ENCODE results near the gene BPIFB3. TPM values are rescaled to one million over a fixed set of nuclear protein-coding genes. Genes with fewer than 3 reads are reported as not detected.

Gene BPIFB3
- total RNA-seq, 1 experiment from 2014 or later, result not detected

- Histone ChIP-seq H3K27ac (ENCODE audit: low read length) (no peak overlapping the region), H3K9me3 (ENCODE audit: control insufficient read depth, insufficient read depth, low read depth, low read length) (no peaks in the 10 kb centered on the region), H3K27me3 (ENCODE audit: control insufficient read depth, insufficient read depth, low read length) (no peaks in the 10 kb centered on the region), H3K4me3 (ENCODE audit: low read depth in 2 of 2, low read length in 2 of 2) (no peak overlapping the region), H3K4me1 (ENCODE audit: control insufficient read depth, insufficient read depth, low read length) (no peaks in the 10 kb centered on the region; the same call in 1 of the 2 replicates), H3K36me3 (ENCODE audit: control insufficient read depth, insufficient read depth, low read length) (no peaks in the 10 kb centered on the region)
- ChIA-PET CTCF (interaction anchor here (0.6 kb wide), 1 partner anchor 118 kb away, joined by 4 read pairs; no protein-coding TSS in a partner anchor), POLR2A (no interaction called here)
- no peak for TF ChIP-seq SIN3A (IDR thresholded peaks at IDR 0.05; ENCODE audit: borderline replicate concordance, insufficient read depth, low read depth, low read length)
- TF ChIP-seq TCF7L2 (IDR thresholded peaks at IDR 0.05; ENCODE audit: low read depth, low read length), result no peak
- TF ChIP-seq CTCF (IDR thresholded peaks at IDR 0.05), result no peak
- TF ChIP-seq REST (IDR thresholded peaks at IDR 0.05; ENCODE audit: insufficient read depth in 1 of 2, low read depth in 2 of 2, low read length in 1 of 2), result no peak
- TF ChIP-seq POLR2AphosphoS5 (IDR thresholded peaks at IDR 0.05; ENCODE audit: low read depth, low read length), result no peak
- no peak for DNase-seq (ENCODE audit: low read depth, low spot score)
- intact Hi-C loops (cut with micrococcal nuclease; ENCODE audit: unreplicated experiment), result no loop called here
- ATAC-seq, result no peak
- in situ Hi-C loops (cut with HindIII; ENCODE audit: low pct_unique_long_range_greater_than_20kb, low sequenced_read_pairs), result no loop called here
- BruUV-seq (replicated peaks), result no TSS peak
Observed at GRCh38 chr20:33021879-33022278, 31.8 kb upstream of the BPIFB3 start.

DNA sequence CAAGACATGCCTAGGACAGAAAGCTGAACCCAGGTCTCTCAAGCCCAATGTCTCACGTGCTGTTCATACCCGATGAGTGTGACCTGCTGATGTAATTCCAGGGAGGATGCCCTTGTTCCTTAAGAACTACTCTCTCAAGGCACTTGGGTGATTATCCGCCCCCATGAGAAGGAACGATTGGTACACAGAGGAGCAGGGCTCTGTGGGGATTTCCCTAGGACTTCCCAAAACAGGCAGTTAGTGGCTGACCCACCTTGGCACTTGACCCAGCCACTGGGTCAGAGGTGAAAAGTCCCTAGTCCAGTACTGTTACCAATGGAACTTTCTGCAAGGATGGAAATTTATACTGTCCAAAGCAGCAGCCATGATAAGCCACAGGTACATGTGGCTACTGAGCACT lies 31.4 kb upstream of the BPIFB3 start:
- no TSS peak for BruUV-seq (replicated peaks)
- no peak for DNase-seq (ENCODE audit: low read depth, low spot score)
- ChIA-PET CTCF (interaction anchor here (0.6 kb wide), 1 partner anchor 118 kb away, joined by 4 read pairs; no protein-coding TSS in a partner anchor), POLR2A (no interaction called here)
- in situ Hi-C loops (cut with HindIII; ENCODE audit: low pct_unique_long_range_greater_than_20kb, low sequenced_read_pairs), result no loop called here
- Histone ChIP-seq H3K27ac (ENCODE audit: low read length) (no peak overlapping the region), H3K27me3 (ENCODE audit: control insufficient read depth, insufficient read depth, low read length) (no peaks in the 10 kb centered on the region), H3K4me3 (ENCODE audit: low read depth in 2 of 2, low read length in 2 of 2) (no peak overlapping the region), H3K9me3 (ENCODE audit: control insufficient read depth, insufficient read depth, low read depth, low read length) (no peaks in the 10 kb centered on the region), H3K4me1 (ENCODE audit: control insufficient read depth, insufficient read depth, low read length) (no peaks in the 10 kb centered on the region; the same call in 1 of the 2 replicates), H3K36me3 (ENCODE audit: control insufficient read depth, insufficient read depth, low read length) (no peaks in the 10 kb centered on the region)
- intact Hi-C loops (cut with micrococcal nuclease; ENCODE audit: unreplicated experiment), result no loop called here
- no peak for ATAC-seq
- no peak for TF ChIP-seq TCF7L2 (IDR thresholded peaks at IDR 0.05; ENCODE audit: low read depth, low read length)

DNA sequence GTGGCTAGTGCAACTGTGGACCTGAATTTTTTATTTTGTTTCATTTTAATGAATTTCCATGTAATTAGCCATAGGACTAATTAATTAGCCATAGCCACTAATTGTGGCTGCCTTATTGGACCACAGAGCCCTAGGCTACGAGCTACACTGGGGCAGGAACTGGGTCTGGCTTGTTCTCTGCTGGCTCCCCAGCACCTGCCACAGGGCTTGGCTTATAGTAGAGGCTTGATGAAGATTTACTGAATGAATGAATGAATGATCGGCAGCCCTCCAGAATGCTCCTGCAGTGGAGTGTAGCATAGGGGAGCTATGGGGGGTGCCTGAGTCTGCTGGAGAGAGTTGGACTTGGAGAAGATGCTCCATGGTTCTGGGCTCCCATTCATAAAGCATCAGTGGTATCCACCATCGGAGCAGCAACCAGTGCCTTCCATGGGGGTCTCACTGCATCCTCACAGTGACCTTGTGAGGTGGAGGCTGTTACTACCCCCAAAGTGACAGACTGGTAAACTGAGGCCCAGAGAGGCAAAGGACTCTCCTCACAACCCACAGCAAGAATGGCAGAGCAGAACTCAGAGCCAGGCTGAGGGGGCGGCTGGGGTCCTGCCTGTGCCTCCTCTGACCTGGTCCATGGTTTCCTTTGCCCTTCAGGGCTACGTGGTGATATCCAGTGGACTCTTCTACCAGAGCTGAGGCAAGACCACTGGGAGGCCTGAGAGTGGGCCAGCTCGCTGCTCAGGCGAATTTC lies 30.8 kb upstream of the BPIFB3 start:
- Histone ChIP-seq H3K27me3 (ENCODE audit: control insufficient read depth, insufficient read depth, low read length) (no peaks in the 10 kb centered on the region), H3K9me3 (ENCODE audit: control insufficient read depth, insufficient read depth, low read depth, low read length) (no peaks in the 10 kb centered on the region), H3K4me3 (ENCODE audit: low read depth in 2 of 2, low read length in 2 of 2) (no peak overlapping the region), H3K4me1 (ENCODE audit: control insufficient read depth, insufficient read depth, low read length) (no peaks in the 10 kb centered on the region; the same call in 1 of the 2 replicates), H3K36me3 (ENCODE audit: control insufficient read depth, insufficient read depth, low read length) (no peaks in the 10 kb centered on the region), H3K27ac (ENCODE audit: low read length) (no peak overlapping the region)
- ATAC-seq, result no peak
- ChIA-PET POLR2A (no interaction called here), CTCF (interaction anchor here (0.6 kb wide), 1 partner anchor 119 kb away, joined by 4 read pairs; no protein-coding TSS in a partner anchor)
- BruUV-seq (replicated peaks), result no TSS peak
- intact Hi-C loops (cut with micrococcal nuclease; ENCODE audit: unreplicated experiment), result no loop called here
- TF ChIP-seq CTCF (IDR thresholded peaks at IDR 0.05) (no peak), REST (IDR thresholded peaks at IDR 0.05; ENCODE audit: insufficient read depth in 1 of 2, low read depth in 2 of 2, low read length in 1 of 2) (no peak)
- no peak for DNase-seq (ENCODE audit: low read depth, low spot score)
- in situ Hi-C loops (cut with HindIII; ENCODE audit: low pct_unique_long_range_greater_than_20kb, low sequenced_read_pairs), result no loop called here

All from Panc1 (cell line).